NT2/D1 (cell line): ENCODE data around the gene APMAP.

Experiments used
- SUZ12 ChIP-seq: IDR thresholded peaks from 2 replicates; pipeline ENCODE4 v1.6.1; 2011; ENCODE audit not compliant: insufficient read length, insufficient read depth; ENCODE audit errors: extremely low read depth
- YY1 ChIP-seq: IDR thresholded peaks from 2 replicates; pipeline ENCODE4 v1.6.1; 2011; ENCODE audit not compliant: insufficient read length, insufficient read depth
- ZNF274 ChIP-seq: IDR thresholded peaks from 2 replicates; pipeline ENCODE4 v1.6.1; 2011; ENCODE audit warnings: mild to moderate bottlenecking, low read depth, low read length

GRCh38 chr20:24986436-24987015, 6.0 kb downstream of the APMAP start:
- TF ChIP-seq ZNF274 (no peak), YY1 (no peak), SUZ12 (no peak)
